Left ventricle myocardium superior (tissue), 1 donor: Measurements from ENCODE around the gene CHD5. TPM values are rescaled to one million over a fixed set of nuclear protein-coding genes. Genes with fewer than 3 reads are reported as not detected.
A peak's percentile ranks its signal among the peaks of the same experiment; 100 is the strongest.

ENCODE experiments used
- ATAC-seq: fragments of 200-7000 bp; cut with Tn5 transposase; one replicate; pipeline ENCODE4 v1.9.1; 2020; ENCODE audit warnings: mild to moderate bottlenecking, moderate library complexity
- DNase-seq: peaks from one replicate; pipeline ENCODE4 v3.0.0-alpha.2; 2020
- intact Hi-C: fragments of 100-400 bp; cut with micrococcal nuclease; formaldehyde crosslinking; loops from one replicate; pipeline ENCODE4 v1.11.0; 2022
- total RNA-seq: library from RNA; stranded (reverse); fragmentation: NEBNext Ultra II Directional; extraction: Animal tissue kit (Norgen Biotek cat#: 25700); gene quantifications from one replicate; pipeline ENCODE4 v1.2.1, GENCODE V29; 2021
- donor health status: DM: no; HTN: yes; CAD: no; lungs with severe emphysema.

Gene CHD5
- total RNA-seq, 1 donor from 2014 or later = 0.12 TPM

- intact Hi-C loops = no loop called here
- no peak for DNase-seq
- no peak for ATAC-seq
Observed at GRCh38 chr1:6142036-6142621, 38.0 kb downstream of the CHD5 start.

GRCh38 chr1:6141592-6141991 is 38.5 kb downstream of the CHD5 start:
- ATAC-seq (no peak), DNase-seq (peak; percentile 2)
- intact Hi-C loops = no loop called here

GRCh38 chr1:6140413-6140812 is 39.7 kb downstream of the CHD5 start:
- intact Hi-C loops = no loop called here
- DNase-seq = peak; percentile 3

GRCh38 chr1:6137758-6138157 is 42.4 kb downstream of the CHD5 start:
- ATAC-seq (no peak), DNase-seq (peak; percentile 7)
- intact Hi-C loops = no loop called here

More at GRCh38 chr1:6140413-6140812, 39.7 kb downstream of the CHD5 start:
- no peak for ATAC-seq

GRCh38 chr1:6136516-6137220 is 43.5 kb downstream of the CHD5 start:
- peak; percentile 3 for DNase-seq
- intact Hi-C loops = no loop called here

GRCh38 chr1:6134741-6135510 is 45.2 kb downstream of the CHD5 start:
- ATAC-seq (no peak), DNase-seq (peak; percentile 13)
- intact Hi-C loops = no loop called here

More at GRCh38 chr1:6136516-6137220, 43.5 kb downstream of the CHD5 start:
- no peak for ATAC-seq

- peak; percentile 11 for DNase-seq
- intact Hi-C loops = no loop called here
- no peak for ATAC-seq
Observed at GRCh38 chr1:6134206-6134605, 45.9 kb downstream of the CHD5 start.

- DNase-seq (peak; percentile 4), ATAC-seq (no peak)
- intact Hi-C loops = no loop called here
Observed at GRCh38 chr1:6133146-6133895, 46.8 kb downstream of the CHD5 start.

GRCh38 chr1:6131561-6131960 is 48.6 kb downstream of the CHD5 start:
- ATAC-seq (no peak), DNase-seq (no peak)
- intact Hi-C loops = no loop called here

- intact Hi-C loops = no loop called here
- DNase-seq (no peak), ATAC-seq (no peak)
Observed at GRCh38 chr1:6130596-6130995, 49.5 kb downstream of the CHD5 start.

- intact Hi-C loops = no loop called here
- DNase-seq (no peak), ATAC-seq (no peak)
Observed at GRCh38 chr1:6130036-6130435, 50.1 kb downstream of the CHD5 start.

- DNase-seq = no peak
- no peak for ATAC-seq
- intact Hi-C loops = no loop called here
Observed at GRCh38 chr1:6129313-6129712, 50.8 kb downstream of the CHD5 start.

- DNase-seq = no peak
- intact Hi-C loops = no loop called here
- no peak for ATAC-seq
Observed at GRCh38 chr1:6128276-6129081, 51.6 kb downstream of the CHD5 start.

- ATAC-seq (peak; percentile 96), DNase-seq (peak; percentile 84)
- intact Hi-C loops = no loop called here
Observed at GRCh38 chr1:6127587-6128163, 52.4 kb downstream of the CHD5 start.

GRCh38 chr1:6126521-6127067 is 53.5 kb downstream of the CHD5 start:
- DNase-seq (no peak), ATAC-seq (no peak)
- intact Hi-C loops = no loop called here

GRCh38 chr1:6126028-6126427 is 54.1 kb downstream of the CHD5 start:
- intact Hi-C loops = no loop called here
- no peak for DNase-seq
- ATAC-seq = no peak

GRCh38 chr1:6125366-6125765 is 54.8 kb downstream of the CHD5 start:
- ATAC-seq (no peak), DNase-seq (no peak)
- intact Hi-C loops = no loop called here

GRCh38 chr1:6124746-6125365 is 55.3 kb downstream of the CHD5 start:
- no peak for DNase-seq
- ATAC-seq = no peak
- intact Hi-C loops = no loop called here
